ENCODE data around the gene LZTS2. TPM values are rescaled to one million over a fixed set of nuclear protein-coding genes. Genes with fewer than 3 reads are reported as not detected.
"Not testable (repeated sequence)": the region's sequence is repeated elsewhere in the genome, so short reads cannot be mapped to it uniquely, and the experiment has no call there.

LZTS2 gene
- total RNA-seq, 1 donor, result 8.1 TPM

GRCh38 chr10:101027106-101027720 lies 27.6 kb downstream of the LZTS2 start:
- Histone ChIP-seq H3K4me3 (ENCODE audit: low read length) (no peak overlapping the region), H3K27me3 (ENCODE audit: insufficient read depth, low read length) (no peaks in the 10 kb centered on the region), H3K9me3 (ENCODE audit: low read depth, low read length) (no peaks in the 10 kb centered on the region), H3K4me1 (ENCODE audit: insufficient read depth, low read length) (peaks cover 21% of the 10 kb centered on the region)

- no peaks in the 10 kb centered on the region for H3K27me3 ChIP-seq (ENCODE audit: insufficient read depth, low read length)
- peaks cover 34% of the 10 kb centered on the region for H3K4me1 ChIP-seq (ENCODE audit: insufficient read depth, low read length)
- no peaks in the 10 kb centered on the region for H3K9me3 ChIP-seq (ENCODE audit: low read depth, low read length)
- H3K4me3 ChIP-seq (ENCODE audit: low read length), result no peak overlapping the region
Observed at GRCh38 chr10:101028446-101029337, 29.1 kb downstream of the LZTS2 start.

GRCh38 chr10:101029520-101030295 lies 30.1 kb downstream of the LZTS2 start:
- H3K4me1 ChIP-seq (ENCODE audit: insufficient read depth, low read length), result peaks cover 34% of the 10 kb centered on the region
- H3K27me3 ChIP-seq (ENCODE audit: insufficient read depth, low read length), result no peaks in the 10 kb centered on the region
- H3K9me3 ChIP-seq (ENCODE audit: low read depth, low read length), result no peaks in the 10 kb centered on the region
- H3K4me3 ChIP-seq (ENCODE audit: low read length), result no peak overlapping the region

- no peaks in the 10 kb centered on the region for H3K27me3 ChIP-seq (ENCODE audit: insufficient read depth, low read length)
- H3K4me1 ChIP-seq (ENCODE audit: insufficient read depth, low read length), result peaks cover 34% of the 10 kb centered on the region
- peak overlapping the region; percentile 81 for H3K4me3 ChIP-seq (ENCODE audit: low read length)
- no peaks in the 10 kb centered on the region for H3K9me3 ChIP-seq (ENCODE audit: low read depth, low read length)
Observed at GRCh38 chr10:101030496-101031127, 31.0 kb downstream of the LZTS2 start.

GRCh38 chr10:101031128-101031795 lies 31.7 kb downstream of the LZTS2 start, which contains the start of the genes PDZD7 and SFXN3:
PDZD7 (minus strand) TSS chr10:101031129; CDS start chr10:101030219, 910 bp downstream.
SFXN3 (plus strand) TSS chr10:101031234; CDS start chr10:101034695, 3,461 bp downstream.
- no peaks in the 10 kb centered on the region for H3K27me3 ChIP-seq (ENCODE audit: insufficient read depth, low read length)
- H3K4me1 ChIP-seq (ENCODE audit: insufficient read depth, low read length), result peaks cover 34% of the 10 kb centered on the region
- H3K9me3 ChIP-seq (ENCODE audit: low read depth, low read length), result no peaks in the 10 kb centered on the region
- peak within 1 kb of the TSS; percentile 81 for H3K4me3 ChIP-seq (ENCODE audit: low read length)

- peak overlapping the region; percentile 81 for H3K4me3 ChIP-seq (ENCODE audit: low read length)
- H3K4me1 ChIP-seq (ENCODE audit: insufficient read depth, low read length), result peaks cover 34% of the 10 kb centered on the region
- H3K27me3 ChIP-seq (ENCODE audit: insufficient read depth, low read length), result no peaks in the 10 kb centered on the region
- H3K9me3 ChIP-seq (ENCODE audit: low read depth, low read length), result no peaks in the 10 kb centered on the region
Observed at GRCh38 chr10:101031796-101032636, 32.4 kb downstream of the LZTS2 start.

DNA sequence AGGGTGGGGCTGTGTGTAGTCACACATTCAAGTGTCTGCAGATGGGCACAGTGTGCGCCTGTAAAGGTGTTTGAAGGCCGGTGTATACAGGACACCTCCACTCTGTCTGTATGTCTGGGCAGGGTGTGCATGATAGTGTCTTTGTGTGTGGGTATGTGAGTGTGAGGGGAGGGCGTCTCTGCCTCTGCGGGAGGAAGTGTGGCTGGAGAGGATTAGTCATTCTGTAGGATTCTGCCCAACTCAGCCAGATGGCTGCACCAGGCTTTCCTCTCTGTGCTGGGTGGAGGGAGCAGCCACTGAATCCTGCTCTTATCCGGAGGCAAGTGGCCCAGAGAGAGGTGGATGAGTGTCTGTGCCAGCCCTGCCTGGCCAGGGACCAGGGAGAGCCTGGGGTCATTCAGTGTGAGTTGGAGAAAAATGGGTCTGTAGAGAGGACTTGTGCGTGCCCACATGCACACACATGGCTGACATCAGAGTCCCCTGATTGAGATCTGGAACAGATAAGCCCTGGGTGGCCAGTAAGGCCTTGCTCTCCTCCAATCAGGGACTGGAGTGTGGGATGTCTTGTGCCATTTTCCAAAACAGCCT lies 33.1 kb downstream of the LZTS2 start:
- Histone ChIP-seq H3K4me3 (ENCODE audit: low read length) (peak overlapping the region; percentile 81), H3K4me1 (ENCODE audit: insufficient read depth, low read length) (peaks cover 31% of the 10 kb centered on the region), H3K27me3 (ENCODE audit: insufficient read depth, low read length) (no peaks in the 10 kb centered on the region), H3K9me3 (ENCODE audit: low read depth, low read length) (no peaks in the 10 kb centered on the region)

DNA sequence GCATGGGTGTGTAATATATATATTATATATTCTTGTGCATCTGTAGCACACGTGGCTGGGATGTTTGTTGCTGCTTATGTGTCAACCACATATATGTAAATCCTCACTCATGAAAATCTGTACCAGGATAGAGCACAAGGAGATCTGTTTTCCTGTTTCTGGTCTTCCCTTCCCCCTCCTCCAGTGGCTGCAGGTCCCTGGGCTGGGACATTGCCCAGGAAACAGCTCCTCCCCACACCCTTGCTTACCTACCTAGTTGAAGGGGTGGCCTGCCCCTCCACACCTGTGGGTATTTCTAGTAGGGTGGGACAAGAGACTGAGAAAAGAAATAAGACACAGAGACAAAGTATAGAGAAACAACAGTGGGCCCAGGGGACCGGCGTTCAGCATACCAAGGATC lies 33.7 kb downstream of the LZTS2 start:
- Histone ChIP-seq H3K9me3 (ENCODE audit: low read depth, low read length) (no peaks in the 10 kb centered on the region), H3K27me3 (ENCODE audit: insufficient read depth, low read length) (no peaks in the 10 kb centered on the region), H3K4me1 (ENCODE audit: insufficient read depth, low read length) (peaks cover 31% of the 10 kb centered on the region), H3K4me3 (ENCODE audit: low read length) (no peak overlapping the region)

- not testable (repeated sequence) for H3K4me3 ChIP-seq (ENCODE audit: low read length); H3K27me3 ChIP-seq (ENCODE audit: insufficient read depth, low read length); H3K9me3 ChIP-seq (ENCODE audit: low read depth, low read length)
- H3K4me1 ChIP-seq (ENCODE audit: insufficient read depth, low read length), result peaks cover 26% of the 10 kb centered on the region
Observed at GRCh38 chr10:101034404-101034803, 34.8 kb downstream of the LZTS2 start.

DNA sequence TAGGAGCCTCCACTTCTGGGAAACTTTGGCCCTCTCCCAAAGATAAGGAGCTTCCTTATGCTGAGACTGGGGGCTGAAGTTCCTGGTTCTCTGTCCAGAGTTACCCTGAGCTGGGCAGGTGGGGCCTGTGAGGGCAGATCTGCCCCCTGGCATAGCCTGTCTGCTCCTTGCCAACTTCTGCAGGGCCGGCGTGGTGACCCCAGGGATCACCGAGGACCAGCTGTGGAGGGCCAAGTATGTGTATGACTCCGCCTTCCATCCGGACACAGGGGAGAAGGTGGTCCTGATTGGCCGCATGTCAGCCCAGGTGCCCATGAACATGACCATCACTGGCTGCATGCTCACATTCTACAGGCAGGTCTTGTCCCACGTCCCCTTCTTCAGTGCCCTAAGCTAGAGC lies 35.7 kb downstream of the LZTS2 start:
- no peak overlapping the region for H3K4me3 ChIP-seq (ENCODE audit: low read length)
- peaks cover 23% of the 10 kb centered on the region for H3K4me1 ChIP-seq (ENCODE audit: insufficient read depth, low read length)
- no peaks in the 10 kb centered on the region for H3K27me3 ChIP-seq (ENCODE audit: insufficient read depth, low read length)
- H3K9me3 ChIP-seq (ENCODE audit: low read depth, low read length), result no peaks in the 10 kb centered on the region

- Histone ChIP-seq H3K4me3 (ENCODE audit: low read length) (no peak overlapping the region), H3K27me3 (ENCODE audit: insufficient read depth, low read length) (no peaks in the 10 kb centered on the region), H3K4me1 (ENCODE audit: insufficient read depth, low read length) (peaks cover 19% of the 10 kb centered on the region), H3K9me3 (ENCODE audit: low read depth, low read length) (no peaks in the 10 kb centered on the region)
Observed at GRCh38 chr10:101035916-101036702, 36.5 kb downstream of the LZTS2 start.

DNA sequence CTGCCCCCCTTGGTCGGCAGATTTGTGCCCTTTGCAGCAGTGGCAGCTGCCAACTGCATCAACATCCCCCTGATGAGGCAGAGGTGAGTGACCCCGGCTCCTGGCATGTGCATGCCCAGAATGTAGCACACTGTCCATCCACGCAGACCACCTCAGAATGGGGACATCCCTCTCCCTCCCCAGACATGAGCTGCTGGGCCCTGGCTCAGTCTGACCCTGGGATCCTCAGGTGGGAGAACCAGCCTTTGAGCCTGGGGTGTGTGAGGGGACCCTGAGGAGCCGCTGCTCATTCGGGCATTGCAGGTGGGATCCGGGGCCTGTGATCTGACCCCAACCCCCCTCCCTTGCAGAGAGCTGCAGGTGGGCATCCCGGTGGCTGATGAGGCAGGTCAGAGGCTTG lies 37.1 kb downstream of the LZTS2 start:
- Histone ChIP-seq H3K4me1 (ENCODE audit: insufficient read depth, low read length) (peaks cover 25% of the 10 kb centered on the region), H3K4me3 (ENCODE audit: low read length) (no peak overlapping the region), H3K9me3 (ENCODE audit: low read depth, low read length) (no peaks in the 10 kb centered on the region), H3K27me3 (ENCODE audit: insufficient read depth, low read length) (no peaks in the 10 kb centered on the region)

GRCh38 chr10:101038484-101038883 lies 38.9 kb downstream of the LZTS2 start:
- peaks cover 23% of the 10 kb centered on the region for H3K4me1 ChIP-seq (ENCODE audit: insufficient read depth, low read length)
- H3K4me3 ChIP-seq (ENCODE audit: low read length), result no peak overlapping the region
- H3K27me3 ChIP-seq (ENCODE audit: insufficient read depth, low read length), result no peaks in the 10 kb centered on the region
- H3K9me3 ChIP-seq (ENCODE audit: low read depth, low read length), result no peaks in the 10 kb centered on the region

All from mononuclear cell (primary cell).